CD14-positive monocyte (primary cell): ENCODE data around the gene ZFP36L2. TPM values are rescaled to one million over a fixed set of nuclear protein-coding genes. Genes with fewer than 3 reads are reported as not detected.

Source experiments
- DNase-seq, 3 donors: peaks; one replicate each; pipeline ENCODE4 v3.0.0-alpha.2; 2011 to 2022
- H2AFZ ChIP-seq: 2 replicates; pipeline ENCODE4 v1.6.0; 2012; ENCODE audit warnings: mild to moderate bottlenecking, low read depth, low read length, inconsistent platforms; ENCODE audit not compliant: insufficient read depth, poor library complexity, severe bottlenecking
- H3K27ac ChIP-seq, 2 donors: 1 replicate in 1 of 2; 2 replicates in 1 of 2; pipeline ENCODE4 v1.5.1; 2012 to 2013; ENCODE audit warnings: low read length in 2 of 2, control low read depth in 1 of 2, inconsistent platforms in 1 of 2, low read depth in 1 of 2, mild to moderate bottlenecking in 1 of 2
- H3K27me3 ChIP-seq, 2 donors: one replicate each; pipeline versions ENCODE4 v1.6.0 to v1.6.1; 2011 to 2013; ENCODE audit warnings: low read length in 2 of 2; ENCODE audit not compliant: control insufficient read depth in 2 of 2, insufficient read depth in 2 of 2
- H3K36me3 ChIP-seq, 2 donors: replicated peaks in 1 of 2; 1 replicate in 1 of 2; 2 replicates in 1 of 2; pipeline versions ENCODE4 v1.5.1 to v1.6.1; 2012 to 2013; ENCODE audit warnings: low read length in 2 of 2, control low read depth in 1 of 2, inconsistent platforms in 1 of 2, mild to moderate bottlenecking in 1 of 2; ENCODE audit not compliant: insufficient read depth in 2 of 2, control insufficient read depth in 1 of 2
- H3K4me1 ChIP-seq, 2 donors: 1 replicate in 1 of 2; 2 replicates in 1 of 2; pipeline versions ENCODE4 v1.5.1 to v1.6.1; 2012 to 2013; ENCODE audit warnings: low read length in 2 of 2, control low read depth in 1 of 2, inconsistent platforms in 1 of 2, mild to moderate bottlenecking in 1 of 2, moderate library complexity in 1 of 2; ENCODE audit not compliant: insufficient read depth in 2 of 2, control insufficient read depth in 1 of 2
- H3K4me2 ChIP-seq: replicated peaks from 2 replicates; pipeline ENCODE3; 2012; ENCODE audit warnings: low read length, moderate library complexity, mild to moderate bottlenecking; ENCODE audit not compliant: poor library complexity, severe bottlenecking; ENCODE audit errors: extremely low read depth
- H3K4me3 ChIP-seq, 3 experiments: fragments of 200-600 bp in 1 of 3; sonication (generic) in 1 of 3; replicated peaks in 1 of 3; 1 replicate in 2 of 3; 2 replicates in 1 of 3; pipeline ENCODE4 v1.5.1; 2011 to 2013; ENCODE audit warnings: low read length in 3 of 3, mild to moderate bottlenecking in 3 of 3, control low read depth in 2 of 3, low read depth in 2 of 3, inconsistent platforms in 1 of 3, moderate library complexity in 1 of 3
- H3K79me2 ChIP-seq: 2 replicates; pipeline ENCODE4 v1.6.0; 2012; ENCODE audit warnings: mild to moderate bottlenecking, control low read depth, inconsistent platforms, low read length, moderate library complexity; ENCODE audit not compliant: insufficient read depth
- H3K9ac ChIP-seq: 2 replicates; pipeline ENCODE4 v1.6.0; 2017; ENCODE audit warnings: low read length, mild to moderate bottlenecking; ENCODE audit not compliant: insufficient read depth, poor library complexity, severe bottlenecking
- H3K9me3 ChIP-seq, 2 donors: replicated peaks in 1 of 2; 1 replicate in 1 of 2; 2 replicates in 1 of 2; pipeline versions ENCODE4 v1.5.1 to v1.6.1; 2012 to 2013; ENCODE audit warnings: low read length in 2 of 2, control low read depth in 1 of 2; ENCODE audit not compliant: control insufficient read depth in 1 of 2, insufficient read depth in 1 of 2
- H4K20me1 ChIP-seq: 2 replicates; pipeline ENCODE4 v1.6.0; 2012; ENCODE audit warnings: mild to moderate bottlenecking, low read length, control low read depth, moderate library complexity; ENCODE audit not compliant: insufficient read depth
- H3K27ac Mint-ChIP-seq, 7 donors: one replicate each; pipeline ENCODE4 v1.8.0; 2020; ENCODE audit warnings: mild to moderate bottlenecking in 7 of 7, mixed read lengths in 7 of 7, moderate library complexity in 6 of 7, inconsistent platforms in 2 of 7
- H3K27me3 Mint-ChIP-seq, 3 donors: one replicate each; pipeline ENCODE4 v1.8.0; 2021 to 2022; ENCODE audit warnings: low read depth in 3 of 3, mild to moderate bottlenecking in 3 of 3, mixed read lengths in 3 of 3, moderate library complexity in 3 of 3, inconsistent platforms in 1 of 3
- H3K36me3 Mint-ChIP-seq, 2 donors: one replicate each; pipeline ENCODE4 v1.8.0; 2020; ENCODE audit warnings: mixed read lengths in 2 of 2, inconsistent platforms in 1 of 2, mild to moderate bottlenecking in 1 of 2
- H3K4me1 Mint-ChIP-seq: one replicate; pipeline ENCODE4 v1.8.0; 2020; ENCODE audit warnings: mild to moderate bottlenecking, mixed read lengths
- H3K4me3 Mint-ChIP-seq, 2 donors: one replicate each; pipeline ENCODE4 v1.8.0; 2020; ENCODE audit warnings: mild to moderate bottlenecking in 2 of 2, mixed read lengths in 2 of 2, moderate library complexity in 1 of 2
- H3K9me3 Mint-ChIP-seq, 7 donors: one replicate each; pipeline ENCODE4 v1.8.0; 2020 to 2022; ENCODE audit warnings: mixed read lengths in 7 of 7, mild to moderate bottlenecking in 6 of 7, moderate library complexity in 6 of 7, inconsistent platforms in 2 of 7
- CTCF ChIP-seq: fragments of 200-600 bp; IDR thresholded peaks from one replicate; pipeline ENCODE4 v1.8.0; 2022; ENCODE audit warnings: antibody characterized with exemption, mild to moderate bottlenecking
- WGBS: methylation state at CpG from one replicate; pipeline ENCODE4 v1.1.5; 2013; ENCODE audit warnings: missing lambda C conversion rate; ENCODE audit not compliant: insufficient coverage; 5-methylcytosine and 5-hydroxymethylcytosine counted together
- intact Hi-C, 2 donors: fragments of 100-400 bp; cut with micrococcal nuclease; formaldehyde crosslinking; loops; one replicate each; pipeline versions ENCODE4 v1.15.0 to v1.15.1; 2023
- polyA plus RNA-seq, 3 donors: library from polyadenylated mRNA; depleted of rRNA in 1 of 3; unstranded in 2 of 3; stranded (reverse) in 1 of 3; fragments of 300-500 nt in 2 of 3; fragments of >200 nt in 1 of 3; fragmentation: Illumina TruSeq in 2 of 3; gene quantifications; 1 replicate in 2 of 3; 2 replicates in 1 of 3; pipeline ENCODE4 v1.2.3, GENCODE V29; 2012 to 2021

The ZFP36L2 gene
- polyA plus RNA-seq, 3 donors: 84.4 to 150 (median 88.3) TPM

- Mint-ChIP-seq H3K4me1 (peaks cover 56% of the 10 kb centered on the region), H3K36me3 (peaks cover 23 to 43% of the 10 kb centered on the region in 2 donors), H3K9me3 (peaks cover 0 to 3% (median 0%) of the 10 kb centered on the region in 7 donors), H3K4me3 (peak overlapping the region; percentile 98 to 100), H3K27ac (peak overlapping the region; percentile 98 to 99 (median 98)), H3K27me3 (peaks cover 0 to 4% (median 0%) of the 10 kb centered on the region in 3 donors)
- Histone ChIP-seq H3K4me2 (peak overlapping the region; percentile 90), H3K9me3 (no peaks in the 10 kb centered on the region), H3K27ac (peak overlapping the region; percentile 88 to 92), H2AFZ (peak overlapping the region; percentile 78), H3K79me2 (peaks cover 76% of the 10 kb centered on the region), H3K36me3 (peaks cover 26 to 34% of the 10 kb centered on the region in 2 donors), H3K27me3 (no peaks in the 10 kb centered on the region), H4K20me1 (peaks cover 48% of the 10 kb centered on the region), H3K4me1 (peaks cover 41 to 69% of the 10 kb centered on the region in 2 donors), H3K4me3 (peak overlapping the region; percentile 83 to 99 (median 87)), H3K9ac (peak overlapping the region; percentile 86)
- no peak for TF ChIP-seq CTCF
- DNase-seq: peak in 1 of 3 donors; percentile 55
- WGBS: 0% methylated on average over 4 of the region's 10 CpGs
- intact Hi-C loops: loop anchor here in 1 of 2 donors (5.0 to 10.0 kb wide), 3 partner anchors 63 to 395 kb away; no protein-coding TSS in a partner anchor
Observed at GRCh38 chr2:43220229-43220751, 6.1 kb downstream of the ZFP36L2 start.

GRCh38 chr2:43219383-43220228 lies 6.8 kb downstream of the ZFP36L2 start:
- Histone ChIP-seq H3K79me2 (peaks cover 72% of the 10 kb centered on the region), H3K27ac (peak overlapping the region; percentile 88 to 92), H4K20me1 (peaks cover 42% of the 10 kb centered on the region), H3K4me1 (peaks cover 48 to 75% of the 10 kb centered on the region in 2 donors), H3K4me2 (peak overlapping the region; percentile 90), H3K27me3 (no peaks in the 10 kb centered on the region), H3K36me3 (peaks cover 22 to 27% of the 10 kb centered on the region in 2 donors), H3K9ac (peak overlapping the region; percentile 86), H3K9me3 (no peaks in the 10 kb centered on the region), H3K4me3 (peak overlapping the region; percentile 83 to 99 (median 87)), H2AFZ (peak overlapping the region; percentile 78)
- Mint-ChIP-seq H3K4me3 (peak overlapping the region; percentile 98 to 100), H3K9me3 (peaks cover 0 to 3% (median 0%) of the 10 kb centered on the region in 7 donors), H3K36me3 (peaks cover 20 to 39% of the 10 kb centered on the region in 2 donors), H3K27me3 (peaks cover 0 to 4% (median 0%) of the 10 kb centered on the region in 3 donors), H3K4me1 (peaks cover 56% of the 10 kb centered on the region), H3K27ac (peak overlapping the region; percentile 98 to 99 (median 98))
- TF ChIP-seq CTCF: no peak
- WGBS: under 1% methylated on average over 31 of the region's 35 CpGs
- DNase-seq: peak; percentile 82 to 85 (median 84)
- intact Hi-C loops: loop anchor here (5.0 to 10.0 kb wide), 4 partner anchors 62 to 405 kb away; no protein-coding TSS in a partner anchor
